CD14-positive monocyte (primary cell): ENCODE data around the gene GPD1. TPM values are rescaled to one million over a fixed set of nuclear protein-coding genes. Genes with fewer than 3 reads are reported as not detected.

Experiments
- DNase-seq, 3 donors: peaks; one replicate each; pipeline ENCODE4 v3.0.0-alpha.2; 2011 to 2022
- H2AFZ ChIP-seq: 2 replicates; pipeline ENCODE4 v1.6.0; 2012; ENCODE audit warnings: mild to moderate bottlenecking, low read depth, low read length, inconsistent platforms; ENCODE audit not compliant: insufficient read depth, poor library complexity, severe bottlenecking
- H3K27ac ChIP-seq, 2 donors: 1 replicate in 1 of 2; 2 replicates in 1 of 2; pipeline ENCODE4 v1.5.1; 2012 to 2013; ENCODE audit warnings: low read length in 2 of 2, control low read depth in 1 of 2, inconsistent platforms in 1 of 2, low read depth in 1 of 2, mild to moderate bottlenecking in 1 of 2
- H3K27me3 ChIP-seq, 2 donors: one replicate each; pipeline versions ENCODE4 v1.6.0 to v1.6.1; 2011 to 2013; ENCODE audit warnings: low read length in 2 of 2; ENCODE audit not compliant: control insufficient read depth in 2 of 2, insufficient read depth in 2 of 2
- H3K36me3 ChIP-seq, 2 donors: replicated peaks in 1 of 2; 1 replicate in 1 of 2; 2 replicates in 1 of 2; pipeline versions ENCODE4 v1.5.1 to v1.6.1; 2012 to 2013; ENCODE audit warnings: low read length in 2 of 2, control low read depth in 1 of 2, inconsistent platforms in 1 of 2, mild to moderate bottlenecking in 1 of 2; ENCODE audit not compliant: insufficient read depth in 2 of 2, control insufficient read depth in 1 of 2
- H3K4me1 ChIP-seq, 2 donors: 1 replicate in 1 of 2; 2 replicates in 1 of 2; pipeline versions ENCODE4 v1.5.1 to v1.6.1; 2012 to 2013; ENCODE audit warnings: low read length in 2 of 2, control low read depth in 1 of 2, inconsistent platforms in 1 of 2, mild to moderate bottlenecking in 1 of 2, moderate library complexity in 1 of 2; ENCODE audit not compliant: insufficient read depth in 2 of 2, control insufficient read depth in 1 of 2
- H3K4me2 ChIP-seq: replicated peaks from 2 replicates; pipeline ENCODE3; 2012; ENCODE audit warnings: low read length, moderate library complexity, mild to moderate bottlenecking; ENCODE audit not compliant: poor library complexity, severe bottlenecking; ENCODE audit errors: extremely low read depth
- H3K4me3 ChIP-seq, 3 experiments: fragments of 200-600 bp in 1 of 3; sonication (generic) in 1 of 3; replicated peaks in 1 of 3; 1 replicate in 2 of 3; 2 replicates in 1 of 3; pipeline ENCODE4 v1.5.1; 2011 to 2013; ENCODE audit warnings: low read length in 3 of 3, mild to moderate bottlenecking in 3 of 3, control low read depth in 2 of 3, low read depth in 2 of 3, inconsistent platforms in 1 of 3, moderate library complexity in 1 of 3
- H3K79me2 ChIP-seq: 2 replicates; pipeline ENCODE4 v1.6.0; 2012; ENCODE audit warnings: mild to moderate bottlenecking, control low read depth, inconsistent platforms, low read length, moderate library complexity; ENCODE audit not compliant: insufficient read depth
- H3K9ac ChIP-seq: 2 replicates; pipeline ENCODE4 v1.6.0; 2017; ENCODE audit warnings: low read length, mild to moderate bottlenecking; ENCODE audit not compliant: insufficient read depth, poor library complexity, severe bottlenecking
- H3K9me3 ChIP-seq, 2 donors: replicated peaks in 1 of 2; 1 replicate in 1 of 2; 2 replicates in 1 of 2; pipeline versions ENCODE4 v1.5.1 to v1.6.1; 2012 to 2013; ENCODE audit warnings: low read length in 2 of 2, control low read depth in 1 of 2; ENCODE audit not compliant: control insufficient read depth in 1 of 2, insufficient read depth in 1 of 2
- H4K20me1 ChIP-seq: 2 replicates; pipeline ENCODE4 v1.6.0; 2012; ENCODE audit warnings: mild to moderate bottlenecking, low read length, control low read depth, moderate library complexity; ENCODE audit not compliant: insufficient read depth
- H3K27ac Mint-ChIP-seq, 7 donors: one replicate each; pipeline ENCODE4 v1.8.0; 2020; ENCODE audit warnings: mild to moderate bottlenecking in 7 of 7, mixed read lengths in 7 of 7, moderate library complexity in 6 of 7, inconsistent platforms in 2 of 7
- H3K27me3 Mint-ChIP-seq, 3 donors: one replicate each; pipeline ENCODE4 v1.8.0; 2021 to 2022; ENCODE audit warnings: low read depth in 3 of 3, mild to moderate bottlenecking in 3 of 3, mixed read lengths in 3 of 3, moderate library complexity in 3 of 3, inconsistent platforms in 1 of 3
- H3K36me3 Mint-ChIP-seq, 2 donors: one replicate each; pipeline ENCODE4 v1.8.0; 2020; ENCODE audit warnings: mixed read lengths in 2 of 2, inconsistent platforms in 1 of 2, mild to moderate bottlenecking in 1 of 2
- H3K4me1 Mint-ChIP-seq: one replicate; pipeline ENCODE4 v1.8.0; 2020; ENCODE audit warnings: mild to moderate bottlenecking, mixed read lengths
- H3K4me3 Mint-ChIP-seq, 2 donors: one replicate each; pipeline ENCODE4 v1.8.0; 2020; ENCODE audit warnings: mild to moderate bottlenecking in 2 of 2, mixed read lengths in 2 of 2, moderate library complexity in 1 of 2
- H3K9me3 Mint-ChIP-seq, 7 donors: one replicate each; pipeline ENCODE4 v1.8.0; 2020 to 2022; ENCODE audit warnings: mixed read lengths in 7 of 7, mild to moderate bottlenecking in 6 of 7, moderate library complexity in 6 of 7, inconsistent platforms in 2 of 7
- CTCF ChIP-seq: fragments of 200-600 bp; IDR thresholded peaks from one replicate; pipeline ENCODE4 v1.8.0; 2022; ENCODE audit warnings: antibody characterized with exemption, mild to moderate bottlenecking
- WGBS: methylation state at CpG from one replicate; pipeline ENCODE4 v1.1.5; 2013; ENCODE audit warnings: missing lambda C conversion rate; ENCODE audit not compliant: insufficient coverage; 5-methylcytosine and 5-hydroxymethylcytosine counted together
- intact Hi-C, 2 donors: fragments of 100-400 bp; cut with micrococcal nuclease; formaldehyde crosslinking; loops; one replicate each; pipeline versions ENCODE4 v1.15.0 to v1.15.1; 2023
- polyA plus RNA-seq, 3 donors: library from polyadenylated mRNA; depleted of rRNA in 1 of 3; unstranded in 2 of 3; stranded (reverse) in 1 of 3; fragments of 300-500 nt in 2 of 3; fragments of >200 nt in 1 of 3; fragmentation: Illumina TruSeq in 2 of 3; gene quantifications; 1 replicate in 2 of 3; 2 replicates in 1 of 3; pipeline ENCODE4 v1.2.3, GENCODE V29; 2012 to 2021

The GPD1 gene
- polyA plus RNA-seq, 3 donors = 0.08 TPM; not detected in 2

GRCh38 chr12:50066402-50066801 is 37.4 kb upstream of the GPD1 start:
- H3K27ac Mint-ChIP-seq = no peak overlapping the region
- peaks cover 0 to 15% of the 10 kb centered on the region in 2 donors for H3K4me1 ChIP-seq
- 72% methylated on average over 4 of the region's 5 CpGs for WGBS
- no peak overlapping the region for H3K4me2 ChIP-seq
- intact Hi-C loops = no loop called here
- no peak overlapping the region for H3K9ac ChIP-seq
- H4K20me1 ChIP-seq = no peaks in the 10 kb centered on the region
- H3K9me3 ChIP-seq = no peaks in the 10 kb centered on the region
- H2AFZ ChIP-seq = no peak overlapping the region
- no peaks in the 10 kb centered on the region for H3K79me2 ChIP-seq
- no peak overlapping the region for H3K4me3 ChIP-seq
- H3K27me3 ChIP-seq = peaks cover 0 to 17% of the 10 kb centered on the region in 2 donors
- TF ChIP-seq CTCF = no peak
- DNase-seq = peak; percentile 36 to 71 (median 41)
- peaks cover 0 to under 1% (median 0%) of the 10 kb centered on the region in 7 donors for H3K9me3 Mint-ChIP-seq
- no peak overlapping the region for H3K4me3 Mint-ChIP-seq
- no peaks in the 10 kb centered on the region for H3K36me3 ChIP-seq
- H3K27ac ChIP-seq = no peak overlapping the region
- H3K27me3 Mint-ChIP-seq = peaks cover 21 to 38% (median 29%) of the 10 kb centered on the region in 3 donors
- H3K36me3 Mint-ChIP-seq = no peaks in the 10 kb centered on the region
- peaks cover 11% of the 10 kb centered on the region for H3K4me1 Mint-ChIP-seq

GRCh38 chr12:50069069-50069468 is 34.7 kb upstream of the GPD1 start:
- Mint-ChIP-seq H3K4me3 (no peak overlapping the region), H3K27me3 (peaks cover 12 to 26% (median 14%) of the 10 kb centered on the region in 3 donors), H3K36me3 (no peaks in the 10 kb centered on the region), H3K4me1 (peaks cover 10% of the 10 kb centered on the region), H3K9me3 (peaks cover 0 to 2% (median 0%) of the 10 kb centered on the region in 7 donors), H3K27ac (peak overlapping the region in 1 of 7 donors; percentile 36)
- H3K79me2 ChIP-seq = no peaks in the 10 kb centered on the region
- no peaks in the 10 kb centered on the region for H3K9me3 ChIP-seq
- no peak overlapping the region for H3K9ac ChIP-seq
- DNase-seq = no peak
- intact Hi-C loops = no loop called here
- no peak overlapping the region for H3K27ac ChIP-seq
- TF ChIP-seq CTCF = no peak
- WGBS = no CpG with 5 or more reads among the region's 5 CpGs
- H2AFZ ChIP-seq = no peak overlapping the region
- H3K4me2 ChIP-seq = no peak overlapping the region
- no peaks in the 10 kb centered on the region for H3K36me3 ChIP-seq
- peaks cover 0 to 8% of the 10 kb centered on the region in 2 donors for H3K27me3 ChIP-seq
- no peak overlapping the region for H3K4me3 ChIP-seq
- H3K4me1 ChIP-seq = peaks cover 0 to 15% of the 10 kb centered on the region in 2 donors
- no peaks in the 10 kb centered on the region for H4K20me1 ChIP-seq
